AG09309 (cell line): ENCODE measurements around the gene UGT1A4.
"Not testable (repeated sequence)": the region's sequence is repeated elsewhere in the genome, so short reads cannot be mapped to it uniquely, and the experiment has no call there.

Source experiments
- DNase-seq: peaks from one replicate; pipeline ENCODE4 v3.0.0-alpha.2; 2010; ENCODE audit warnings: low read depth
- H3K4me3 ChIP-seq: 2 replicates; pipeline ENCODE4 v1.5.1; 2011; ENCODE audit warnings: mild to moderate bottlenecking, low read depth, low read length, moderate library complexity; ENCODE audit not compliant: control insufficient read depth
- CTCF ChIP-seq: IDR thresholded peaks from 2 replicates; pipeline ENCODE4 v1.5.1; 2011; ENCODE audit warnings: mild to moderate bottlenecking, low read depth, low read length, inconsistent platforms; ENCODE audit not compliant: insufficient read depth, control insufficient read depth; ENCODE audit errors: missing control alignments

UGT1A4 gene

GRCh38 chr2:233728723-233729301, 10.3 kb downstream of the UGT1A4 start, which contains the start of gene UGT1A3:
Gene UGT1A3, plus strand, starts transcription at chr2:233729042. Its CDS starts 85 bp downstream, at chr2:233729127.
- H3K4me3 ChIP-seq, result no peak within 1 kb of the TSS
- TF ChIP-seq CTCF, result no peak
- no peak for DNase-seq

- H3K4me3 ChIP-seq, DNase-seq: not testable (repeated sequence)
Measured at GRCh38 chr2:233736868-233737653, 18.5 kb downstream of the UGT1A4 start.

GRCh38 chr2:233740870-233741269, 22.3 kb downstream of the UGT1A4 start:
- H3K4me3 ChIP-seq, result no peak overlapping the region
- no peak for DNase-seq
- TF ChIP-seq CTCF, result no peak

DNA sequence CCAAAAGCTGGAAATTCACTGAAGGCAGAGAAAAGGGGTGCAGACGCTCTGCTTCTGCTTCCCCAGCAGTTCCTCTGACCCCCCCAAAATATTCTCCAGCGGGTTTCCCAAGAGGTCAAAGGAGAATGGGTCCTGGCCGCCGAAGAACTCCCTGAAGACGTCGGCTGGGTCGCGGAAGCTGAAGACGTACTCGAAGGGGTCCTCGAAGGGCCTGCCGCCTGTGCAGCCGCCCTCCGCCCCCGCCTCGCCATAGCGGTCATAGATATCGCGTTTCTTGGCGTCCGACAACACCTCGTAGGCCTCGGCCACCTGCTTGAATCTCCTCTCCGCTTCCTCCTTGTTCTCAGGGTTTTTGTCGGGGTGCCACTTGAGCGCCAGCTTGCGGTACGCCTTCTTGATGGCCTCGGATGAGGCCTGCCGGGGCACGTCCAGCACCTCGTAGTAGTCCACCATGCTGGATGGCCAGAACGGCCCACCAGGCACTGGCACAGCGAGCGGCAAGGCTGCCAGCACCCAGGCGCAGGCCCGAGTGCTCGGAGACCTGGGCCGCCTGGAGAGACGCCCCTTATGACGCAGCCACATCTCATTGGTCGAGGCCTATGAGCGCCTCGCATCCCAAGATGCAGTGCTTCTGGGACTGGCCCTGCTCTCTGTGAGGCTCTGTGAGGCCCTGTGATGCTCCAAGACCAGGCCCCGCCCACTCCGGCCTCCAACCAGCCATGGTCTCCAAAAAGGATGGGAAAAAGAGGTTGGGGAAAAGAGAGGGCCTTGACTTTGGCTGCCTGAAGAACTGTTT, 25.1 kb downstream of the UGT1A4 start:
- no peak overlapping the region for H3K4me3 ChIP-seq
- no peak for DNase-seq
- no peak for TF ChIP-seq CTCF

- H3K4me3 ChIP-seq, result no peak overlapping the region
- TF ChIP-seq CTCF, result no peak
- no peak for DNase-seq
Measured at GRCh38 chr2:233745073-233745755, 26.7 kb downstream of the UGT1A4 start.

DNA sequence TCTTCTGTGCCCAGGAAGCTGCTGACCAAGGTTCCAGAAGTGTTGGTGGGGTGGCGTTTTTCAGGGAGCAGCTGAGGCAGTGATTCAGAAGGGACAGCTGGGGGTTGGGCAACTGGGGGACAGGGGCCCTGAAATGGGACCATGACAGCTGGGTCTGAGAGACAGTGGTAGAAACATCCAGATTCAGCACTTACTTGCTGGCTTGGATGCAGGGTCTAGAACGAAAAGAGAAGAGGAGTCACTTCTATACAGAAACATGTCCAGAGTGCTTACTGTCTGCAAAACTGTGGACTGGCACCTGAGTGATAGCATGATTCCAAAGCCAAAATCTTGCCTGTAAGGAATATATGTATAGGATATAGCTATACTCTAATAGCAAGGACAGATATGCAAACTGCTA, 27.3 kb downstream of the UGT1A4 start:
- H3K4me3 ChIP-seq, DNase-seq: not testable (repeated sequence)

GRCh38 chr2:233746475-233747282, 28.1 kb downstream of the UGT1A4 start:
- no peak overlapping the region for H3K4me3 ChIP-seq
- TF ChIP-seq CTCF, result no peak
- DNase-seq, result no peak
